ENCODE results near the gene MDM4.

Gene MDM4

DNA sequence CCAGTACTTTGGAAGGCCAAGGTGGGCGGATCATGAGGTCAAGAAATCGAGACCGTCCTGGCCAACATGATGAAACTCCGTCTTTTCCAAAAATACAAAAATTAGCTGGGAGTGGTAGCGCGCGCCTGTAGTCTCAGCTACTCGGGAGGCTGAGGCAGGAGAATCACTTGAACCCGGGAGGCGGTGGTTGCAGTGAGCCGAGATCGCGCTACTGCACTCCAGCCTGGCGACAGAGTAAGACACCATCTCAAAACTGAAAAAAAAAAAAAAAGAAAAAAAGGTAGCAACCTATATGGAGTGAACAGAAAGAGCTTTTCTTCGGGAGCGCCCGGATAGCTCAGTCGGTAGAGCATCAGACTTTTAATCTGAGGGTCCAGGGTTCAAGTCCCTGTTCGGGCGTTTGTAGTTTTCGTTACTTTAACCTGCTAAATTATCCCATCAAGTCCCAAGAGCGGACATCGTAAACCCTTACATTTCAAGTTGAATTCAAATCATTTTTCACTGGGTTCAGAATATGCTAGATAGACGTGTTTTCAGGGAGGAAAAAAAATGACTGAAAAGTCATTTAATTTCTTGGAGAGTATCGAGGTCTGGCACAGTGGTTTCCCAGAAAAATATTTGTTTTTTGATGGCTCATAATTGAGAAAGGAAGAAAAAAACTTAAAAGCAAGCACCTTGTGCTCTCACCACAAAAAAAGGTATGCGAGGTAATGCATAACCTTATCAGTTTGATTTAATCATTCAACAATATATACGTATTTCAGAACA, 9.8 kb upstream of the MDM4 start:
- H3K4me3 ChIP-seq (ENCODE audit: control insufficient read depth, low read depth, low read length): peak overlapping the region; percentile 35
- TF ChIP-seq, protein P1, sequence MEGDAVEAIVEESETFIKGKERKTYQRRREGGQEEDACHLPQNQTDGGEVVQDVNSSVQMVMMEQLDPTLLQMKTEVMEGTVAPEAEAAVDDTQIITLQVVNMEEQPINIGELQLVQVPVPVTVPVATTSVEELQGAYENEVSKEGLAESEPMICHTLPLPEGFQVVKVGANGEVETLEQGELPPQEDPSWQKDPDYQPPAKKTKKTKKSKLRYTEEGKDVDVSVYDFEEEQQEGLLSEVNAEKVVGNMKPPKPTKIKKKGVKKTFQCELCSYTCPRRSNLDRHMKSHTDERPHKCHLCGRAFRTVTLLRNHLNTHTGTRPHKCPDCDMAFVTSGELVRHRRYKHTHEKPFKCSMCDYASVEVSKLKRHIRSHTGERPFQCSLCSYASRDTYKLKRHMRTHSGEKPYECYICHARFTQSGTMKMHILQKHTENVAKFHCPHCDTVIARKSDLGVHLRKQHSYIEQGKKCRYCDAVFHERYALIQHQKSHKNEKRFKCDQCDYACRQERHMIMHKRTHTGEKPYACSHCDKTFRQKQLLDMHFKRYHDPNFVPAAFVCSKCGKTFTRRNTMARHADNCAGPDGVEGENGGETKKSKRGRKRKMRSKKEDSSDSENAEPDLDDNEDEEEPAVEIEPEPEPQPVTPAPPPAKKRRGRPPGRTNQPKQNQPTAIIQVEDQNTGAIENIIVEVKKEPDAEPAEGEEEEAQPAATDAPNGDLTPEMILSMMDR (IDR thresholded peaks at IDR 0.05; ENCODE audit: control insufficient read depth, insufficient read depth, low read depth, low read length, missing control alignments): no peak
- DNase-seq (ENCODE audit: low read depth): peak; percentile 90

DNA sequence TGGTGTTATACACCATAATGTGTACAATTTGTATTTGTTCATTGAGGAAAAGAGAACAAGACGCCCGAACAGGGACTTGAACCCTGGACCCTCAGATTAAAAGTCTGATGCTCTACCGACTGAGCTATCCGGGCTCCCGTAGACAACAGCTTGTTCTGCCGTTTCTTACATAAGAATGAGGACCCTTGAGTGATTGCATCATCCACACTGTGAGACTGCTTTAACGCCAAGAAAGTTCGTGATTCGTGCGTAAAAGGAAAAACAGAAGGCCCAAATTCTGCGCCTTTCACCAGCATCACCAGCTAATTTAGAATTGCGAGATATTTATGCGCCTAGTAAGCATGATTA, 9.3 kb upstream of the MDM4 start:
- TF ChIP-seq, protein P1 (IDR thresholded peaks at IDR 0.05; ENCODE audit: control insufficient read depth, insufficient read depth, low read depth, low read length, missing control alignments): no peak
- peak; percentile 84 for DNase-seq (ENCODE audit: low read depth)
- peak overlapping the region; percentile 35 for H3K4me3 ChIP-seq (ENCODE audit: control insufficient read depth, low read depth, low read length)

DNA sequence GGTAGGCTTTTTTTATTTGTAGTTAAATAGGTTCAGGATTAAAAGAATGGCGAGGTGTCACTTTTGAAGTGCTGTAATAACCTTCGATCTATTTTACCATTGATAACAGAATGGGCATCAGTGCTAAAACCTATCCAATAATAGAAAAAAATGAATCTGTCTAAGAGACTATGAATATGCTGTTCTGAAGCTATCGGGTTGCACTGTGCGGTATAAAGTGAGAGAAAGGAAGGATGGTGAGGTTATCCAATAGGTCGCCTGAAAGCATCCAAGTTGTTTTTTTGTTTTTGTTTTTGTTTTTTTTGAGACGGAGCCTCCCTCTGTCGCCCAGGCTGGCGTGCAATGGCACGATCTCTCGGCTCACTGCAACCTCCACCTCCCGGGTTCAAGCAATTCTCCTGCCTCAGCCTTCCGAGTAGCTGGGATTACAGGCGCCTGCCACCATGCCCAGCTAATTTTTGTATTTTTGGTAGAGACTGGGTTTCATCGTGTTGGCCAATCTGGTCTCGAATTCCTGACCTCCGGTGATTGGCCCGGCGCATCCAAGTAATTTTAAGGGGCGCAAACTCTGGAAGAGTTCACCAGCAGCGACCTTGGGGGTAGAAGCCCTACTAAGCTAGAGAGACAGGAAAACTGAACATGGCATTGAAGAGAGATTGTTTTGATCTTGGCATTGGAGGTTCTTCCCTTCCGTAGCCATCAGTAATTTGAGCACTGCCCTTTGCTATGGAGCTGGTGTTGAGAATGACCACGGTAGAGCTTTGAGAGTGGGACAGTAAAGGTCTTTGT, 8.7 kb upstream of the MDM4 start:
- no peak for DNase-seq (ENCODE audit: low read depth)
- TF ChIP-seq, protein P1 (IDR thresholded peaks at IDR 0.05; ENCODE audit: control insufficient read depth, insufficient read depth, low read depth, low read length, missing control alignments): no peak
- H3K4me3 ChIP-seq (ENCODE audit: control insufficient read depth, low read depth, low read length): peak overlapping the region; percentile 35

DNA sequence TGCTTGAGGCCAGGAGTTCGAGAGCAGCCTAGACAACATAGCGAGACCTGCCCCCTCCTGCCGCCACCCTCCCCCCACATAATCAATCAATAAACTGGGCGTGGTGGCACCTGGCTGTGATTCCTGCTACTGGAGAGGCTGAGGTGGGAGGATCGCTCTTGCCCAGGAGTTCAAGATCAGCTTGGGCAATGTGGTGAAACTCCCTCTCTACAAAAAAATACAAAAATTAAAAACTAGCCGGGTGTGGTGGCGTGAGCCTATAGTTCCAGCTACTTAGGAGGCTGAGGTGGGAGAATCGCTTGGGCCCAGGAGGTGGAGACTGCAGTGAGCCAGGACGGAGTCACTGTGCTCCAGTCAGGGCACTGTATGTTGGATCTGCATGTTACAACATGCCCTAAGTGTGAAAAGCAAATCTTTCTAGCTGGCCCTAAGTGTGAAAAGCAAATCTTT, 7.0 kb upstream of the MDM4 start:
- TF ChIP-seq, protein P1 (IDR thresholded peaks at IDR 0.05; ENCODE audit: control insufficient read depth, insufficient read depth, low read depth, low read length, missing control alignments): no peak
- DNase-seq (ENCODE audit: low read depth): no peak
- no peak overlapping the region for H3K4me3 ChIP-seq (ENCODE audit: control insufficient read depth, low read depth, low read length)

DNA sequence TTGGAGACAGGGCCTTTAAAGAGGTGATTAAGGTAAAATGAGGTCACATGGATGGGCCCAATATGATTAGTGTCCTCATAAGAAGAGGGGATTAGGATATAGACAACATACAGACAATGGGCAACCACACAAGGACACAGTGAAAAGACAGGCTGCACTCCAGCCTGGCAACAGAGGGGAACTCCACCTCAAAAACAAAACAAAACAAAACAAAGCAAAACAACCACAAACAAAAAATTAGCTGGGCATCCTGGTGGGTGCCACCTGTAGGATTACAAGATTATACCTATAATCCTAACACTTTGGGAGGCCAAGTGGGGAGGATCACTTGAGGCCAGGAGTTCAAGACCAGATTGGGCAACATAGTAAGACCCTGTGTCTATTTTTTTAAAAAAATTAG, 4.8 kb upstream of the MDM4 start:
- TF ChIP-seq, protein P1 (IDR thresholded peaks at IDR 0.05; ENCODE audit: control insufficient read depth, insufficient read depth, low read depth, low read length, missing control alignments): no peak
- no peak overlapping the region for H3K4me3 ChIP-seq (ENCODE audit: control insufficient read depth, low read depth, low read length)

DNA sequence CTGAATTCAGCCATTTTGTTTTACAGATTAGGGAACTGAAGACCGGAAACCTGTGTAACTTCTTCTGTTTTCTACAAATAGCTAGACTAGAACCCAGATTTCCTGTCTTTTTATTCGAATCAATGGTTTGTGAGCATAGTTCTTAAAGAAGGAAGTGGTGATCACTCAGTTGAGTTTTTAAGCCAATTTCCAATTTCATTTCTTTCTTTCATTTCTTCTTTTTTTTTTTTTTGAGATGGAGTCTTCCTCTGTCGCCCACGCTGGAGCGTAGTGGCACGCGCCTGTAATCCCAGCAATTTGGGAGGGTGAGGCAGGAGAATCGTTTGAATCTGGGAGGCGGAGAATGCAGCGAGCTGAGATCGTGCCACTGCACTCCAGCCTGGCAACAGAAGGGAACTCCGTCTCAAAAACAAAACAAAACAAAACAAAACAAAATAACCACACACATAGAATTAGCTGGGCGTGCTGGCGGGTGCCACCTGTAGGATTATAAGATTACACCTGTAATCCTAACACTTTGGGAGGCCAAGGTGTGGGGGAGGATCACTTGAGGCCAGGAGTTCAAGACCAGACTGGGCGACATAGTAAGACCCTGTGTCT, 3.0 kb upstream of the MDM4 start:
- TF ChIP-seq, protein P1 (IDR thresholded peaks at IDR 0.05; ENCODE audit: control insufficient read depth, insufficient read depth, low read depth, low read length, missing control alignments): no peak
- DNase-seq (ENCODE audit: low read depth): no peak
- no peak overlapping the region for H3K4me3 ChIP-seq (ENCODE audit: control insufficient read depth, low read depth, low read length)

More for the DNA sequence above, 4.8 kb upstream of the MDM4 start:
- DNase-seq (ENCODE audit: low read depth): no peak
